ENCODE data around the gene TACR2.

DNA sequence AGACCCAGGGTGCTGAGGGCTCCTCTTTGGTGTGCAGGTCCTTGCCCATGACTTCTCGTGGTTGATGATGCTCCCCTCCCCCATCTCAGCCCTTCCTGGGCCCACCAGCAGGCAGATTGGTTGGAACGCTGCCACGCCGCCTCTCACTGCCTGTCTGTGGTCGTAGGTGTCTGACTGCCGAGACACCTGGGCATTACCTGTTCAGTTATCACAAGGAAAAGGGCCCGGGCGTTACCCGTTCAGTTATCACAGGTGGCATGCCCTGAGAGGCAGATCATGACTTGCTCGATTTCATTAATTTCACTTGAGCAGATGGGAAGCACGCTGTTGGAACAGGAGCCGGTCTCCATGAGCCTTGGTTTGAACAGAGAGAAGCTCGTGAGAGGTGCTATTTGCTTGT is 42.5 kb downstream of the TACR2 start:
- TF ChIP-seq, protein P1, sequence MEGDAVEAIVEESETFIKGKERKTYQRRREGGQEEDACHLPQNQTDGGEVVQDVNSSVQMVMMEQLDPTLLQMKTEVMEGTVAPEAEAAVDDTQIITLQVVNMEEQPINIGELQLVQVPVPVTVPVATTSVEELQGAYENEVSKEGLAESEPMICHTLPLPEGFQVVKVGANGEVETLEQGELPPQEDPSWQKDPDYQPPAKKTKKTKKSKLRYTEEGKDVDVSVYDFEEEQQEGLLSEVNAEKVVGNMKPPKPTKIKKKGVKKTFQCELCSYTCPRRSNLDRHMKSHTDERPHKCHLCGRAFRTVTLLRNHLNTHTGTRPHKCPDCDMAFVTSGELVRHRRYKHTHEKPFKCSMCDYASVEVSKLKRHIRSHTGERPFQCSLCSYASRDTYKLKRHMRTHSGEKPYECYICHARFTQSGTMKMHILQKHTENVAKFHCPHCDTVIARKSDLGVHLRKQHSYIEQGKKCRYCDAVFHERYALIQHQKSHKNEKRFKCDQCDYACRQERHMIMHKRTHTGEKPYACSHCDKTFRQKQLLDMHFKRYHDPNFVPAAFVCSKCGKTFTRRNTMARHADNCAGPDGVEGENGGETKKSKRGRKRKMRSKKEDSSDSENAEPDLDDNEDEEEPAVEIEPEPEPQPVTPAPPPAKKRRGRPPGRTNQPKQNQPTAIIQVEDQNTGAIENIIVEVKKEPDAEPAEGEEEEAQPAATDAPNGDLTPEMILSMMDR (conservative IDR thresholded peaks at IDR 0.05; ENCODE audit: low read depth in 2 of 2), result no peak
- TF ChIP-seq EZH2 (IDR thresholded peaks at IDR 0.05; ENCODE audit: low read depth, unreplicated experiment) (no peak), POLR2AphosphoS5 (IDR thresholded peaks at IDR 0.05; ENCODE audit: low read depth) (no peak), EZH2phosphoT487 (IDR thresholded peaks at IDR 0.05; ENCODE audit: unreplicated experiment) (no peak), JUNB (IDR thresholded peaks at IDR 0.05; ENCODE audit: unreplicated experiment) (no peak), NANOG (IDR thresholded peaks at IDR 0.05; ENCODE audit: borderline replicate concordance) (no peak), ZNF114 (CRISPR knock-in tag; IDR thresholded peaks at IDR 0.05) (no peak), STAT1 (IDR thresholded peaks at IDR 0.05; ENCODE audit: unreplicated experiment) (no peak), CREB1 (CRISPR knock-in tag; IDR thresholded peaks at IDR 0.05; ENCODE audit: low read depth) (no peak)
- TF ChIP-seq, protein P2, sequence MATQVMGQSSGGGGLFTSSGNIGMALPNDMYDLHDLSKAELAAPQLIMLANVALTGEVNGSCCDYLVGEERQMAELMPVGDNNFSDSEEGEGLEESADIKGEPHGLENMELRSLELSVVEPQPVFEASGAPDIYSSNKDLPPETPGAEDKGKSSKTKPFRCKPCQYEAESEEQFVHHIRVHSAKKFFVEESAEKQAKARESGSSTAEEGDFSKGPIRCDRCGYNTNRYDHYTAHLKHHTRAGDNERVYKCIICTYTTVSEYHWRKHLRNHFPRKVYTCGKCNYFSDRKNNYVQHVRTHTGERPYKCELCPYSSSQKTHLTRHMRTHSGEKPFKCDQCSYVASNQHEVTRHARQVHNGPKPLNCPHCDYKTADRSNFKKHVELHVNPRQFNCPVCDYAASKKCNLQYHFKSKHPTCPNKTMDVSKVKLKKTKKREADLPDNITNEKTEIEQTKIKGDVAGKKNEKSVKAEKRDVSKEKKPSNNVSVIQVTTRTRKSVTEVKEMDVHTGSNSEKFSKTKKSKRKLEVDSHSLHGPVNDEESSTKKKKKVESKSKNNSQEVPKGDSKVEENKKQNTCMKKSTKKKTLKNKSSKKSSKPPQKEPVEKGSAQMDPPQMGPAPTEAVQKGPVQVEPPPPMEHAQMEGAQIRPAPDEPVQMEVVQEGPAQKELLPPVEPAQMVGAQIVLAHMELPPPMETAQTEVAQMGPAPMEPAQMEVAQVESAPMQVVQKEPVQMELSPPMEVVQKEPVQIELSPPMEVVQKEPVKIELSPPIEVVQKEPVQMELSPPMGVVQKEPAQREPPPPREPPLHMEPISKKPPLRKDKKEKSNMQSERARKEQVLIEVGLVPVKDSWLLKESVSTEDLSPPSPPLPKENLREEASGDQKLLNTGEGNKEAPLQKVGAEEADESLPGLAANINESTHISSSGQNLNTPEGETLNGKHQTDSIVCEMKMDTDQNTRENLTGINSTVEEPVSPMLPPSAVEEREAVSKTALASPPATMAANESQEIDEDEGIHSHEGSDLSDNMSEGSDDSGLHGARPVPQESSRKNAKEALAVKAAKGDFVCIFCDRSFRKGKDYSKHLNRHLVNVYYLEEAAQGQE (IDR thresholded peaks at IDR 0.05; ENCODE audit: unreplicated experiment), result no peak

All from GM23338 (cell line).